Left cardiac atrium (tissue), 4 donors: ENCODE measurements around the gene SMOC2. TPM values are rescaled to one million over a fixed set of nuclear protein-coding genes. Genes with fewer than 3 reads are reported as not detected.
A peak's percentile ranks its signal among the peaks of the same experiment; 100 is the strongest.

Source experiments
- ATAC-seq, 2 donors: fragments of 200-7000 bp; cut with Tn5 transposase; one replicate each; pipeline ENCODE4 v1.9.1; 2020; ENCODE audit warnings: mild to moderate bottlenecking in 2 of 2, moderate library complexity in 2 of 2
- DNase-seq: peaks from one replicate; pipeline ENCODE4 v3.0.0-alpha.2; 2020
- intact Hi-C, 2 donors: fragments of 100-400 bp; cut with DNase I; formaldehyde crosslinking; loops; one replicate each; pipeline versions ENCODE4 v1.14.1 to v1.15.1; 2022 to 2023
- total RNA-seq, 2 donors: library from RNA; stranded (reverse); fragmentation: NEBNext Ultra II Directional; extraction: Animal tissue kit (Norgen Biotek cat#: 25700); gene quantifications; one replicate each; pipeline ENCODE4 v1.2.1, GENCODE V29; 2021
- donor health status: DM: no; HTN: yes; CAD: no.
- donor health status: DM: no; HTN: yes; CAD: no; lungs with severe emphysema.
- donor health status: DM: yes; HTN: yes; CAD: no.
- donor health status: Dilated cardiomyopathy.

SMOC2 gene
- total RNA-seq, 2 donors from 2014 or later, result 12.0 to 27.7 TPM

DNA sequence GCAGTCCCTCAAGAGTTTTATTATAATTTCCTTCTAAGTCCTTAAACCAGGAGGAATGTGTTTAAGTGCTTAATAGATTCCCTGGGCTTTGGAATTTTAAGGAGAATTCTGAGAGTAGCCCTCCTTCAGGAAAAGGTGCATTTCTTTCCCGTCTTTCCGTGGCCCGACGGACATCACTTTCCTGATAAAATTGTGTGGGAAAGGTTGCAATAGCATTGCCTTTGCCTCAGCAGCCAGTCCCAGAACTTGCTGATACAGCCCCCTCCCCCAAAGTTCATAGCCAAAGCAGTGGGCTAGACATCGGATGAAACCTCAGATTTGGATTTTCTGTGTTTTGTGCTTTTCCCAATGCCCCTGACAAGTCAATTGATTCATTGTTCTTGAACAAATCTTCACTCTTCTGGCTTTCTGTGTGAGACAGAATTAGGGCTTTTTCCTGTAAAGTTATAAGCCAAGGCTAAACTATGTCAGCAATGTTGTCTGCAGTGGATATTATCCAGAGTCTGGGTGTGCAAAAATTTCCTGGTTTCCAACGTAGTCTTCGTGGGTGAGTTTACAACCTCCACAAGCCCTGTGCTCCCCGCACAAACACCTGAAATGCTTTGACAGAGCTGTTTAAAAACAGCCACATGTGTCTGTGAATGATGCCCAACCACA, 1.1 kb upstream of the SMOC2 start:
- intact Hi-C loops, result no loop called here
- ATAC-seq (peak; percentile 39 to 42), DNase-seq (no peak)

DNA sequence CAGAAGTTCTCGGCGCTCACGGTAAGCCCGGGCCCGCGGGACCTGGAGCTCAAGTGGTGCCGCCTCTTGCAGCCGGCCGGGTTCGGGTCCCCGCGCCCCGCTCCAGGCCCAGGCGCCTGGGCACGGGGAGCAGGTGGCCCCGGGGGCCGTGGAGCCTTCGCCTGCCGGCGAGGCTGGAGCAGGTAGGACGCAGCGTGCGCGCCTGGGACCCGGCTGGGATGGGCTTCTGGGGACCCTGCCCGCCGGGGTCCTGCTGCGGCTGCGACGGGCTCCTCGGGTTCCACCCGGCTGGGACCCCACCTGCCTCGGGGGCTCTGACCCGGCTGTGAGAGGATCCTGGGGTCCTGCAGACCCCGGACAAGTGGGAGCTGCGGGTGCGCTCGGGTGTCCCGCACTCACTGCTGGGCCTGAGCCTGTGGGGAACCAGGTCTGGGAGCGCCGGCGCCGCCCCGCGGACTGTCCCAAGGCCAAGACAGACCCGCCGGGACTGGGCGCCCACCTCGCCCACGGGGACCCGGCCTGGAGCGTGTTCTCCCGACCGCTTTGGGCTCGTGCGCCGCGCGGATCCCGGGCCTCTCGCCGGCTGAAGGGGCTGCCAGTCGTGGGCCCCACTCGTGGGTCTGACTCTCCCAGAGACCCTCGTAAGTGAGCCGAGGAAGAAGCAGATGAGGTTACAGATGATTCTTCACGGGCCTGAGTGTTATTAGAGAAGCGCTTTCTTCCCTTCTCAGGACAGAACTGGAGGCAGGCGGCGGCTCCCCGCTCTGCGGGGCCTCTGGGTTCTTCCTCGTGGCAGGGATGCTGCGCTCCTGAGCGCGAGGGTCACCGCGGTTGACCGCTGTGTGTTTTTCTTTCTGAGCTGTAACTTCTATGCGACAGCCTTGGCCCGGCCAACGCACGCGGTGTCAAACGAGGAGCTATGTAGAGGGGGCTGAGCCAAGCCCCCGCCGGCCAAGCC, 729 bp downstream of the SMOC2 start:
- intact Hi-C loops, result no loop called here
- DNase-seq (no peak), ATAC-seq (peak; percentile 36 to 57)

DNA sequence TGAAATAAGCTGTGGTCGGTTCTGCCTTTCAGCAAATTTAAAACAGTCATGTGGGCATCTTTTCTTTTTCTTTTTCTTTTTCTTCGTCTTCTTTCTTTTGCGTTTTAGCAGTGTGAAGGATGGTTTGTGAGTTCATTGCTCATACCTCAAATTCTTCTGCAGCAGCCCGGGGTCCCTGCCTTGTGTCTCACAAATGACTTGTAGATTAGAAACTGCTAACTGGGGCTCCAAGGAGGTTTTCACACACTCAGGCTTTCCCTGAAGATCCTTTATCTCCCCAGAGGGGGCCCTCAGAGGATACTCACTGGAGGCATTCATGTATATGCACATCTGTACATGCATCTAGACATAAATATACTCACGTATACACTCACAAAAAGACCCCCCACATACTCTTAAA, 1.7 kb downstream of the SMOC2 start:
- intact Hi-C loops, result no loop called here
- DNase-seq (no peak), ATAC-seq (no peak)

DNA sequence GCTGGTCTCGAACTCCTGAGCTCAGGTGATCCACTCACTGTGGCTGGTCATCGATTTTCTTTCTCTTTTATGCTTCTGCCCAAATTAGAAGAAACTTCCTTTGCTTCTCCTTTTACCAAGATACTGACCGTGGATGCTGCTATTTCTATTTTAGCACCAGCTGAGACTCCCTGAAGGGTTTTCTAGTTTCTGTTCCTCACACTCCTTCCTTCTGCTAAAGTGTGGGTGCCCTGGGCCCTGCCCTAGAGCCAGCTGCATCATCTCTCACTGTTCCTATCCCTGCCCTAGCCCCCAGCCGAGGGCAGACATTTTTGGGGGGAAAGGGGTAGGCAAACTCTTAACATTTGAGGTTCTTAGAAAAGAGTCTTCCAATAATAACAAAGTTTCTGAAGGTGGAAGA, 6.3 kb downstream of the SMOC2 start:
- no peak for DNase-seq
- intact Hi-C loops, result no loop called here
- no peak for ATAC-seq

DNA sequence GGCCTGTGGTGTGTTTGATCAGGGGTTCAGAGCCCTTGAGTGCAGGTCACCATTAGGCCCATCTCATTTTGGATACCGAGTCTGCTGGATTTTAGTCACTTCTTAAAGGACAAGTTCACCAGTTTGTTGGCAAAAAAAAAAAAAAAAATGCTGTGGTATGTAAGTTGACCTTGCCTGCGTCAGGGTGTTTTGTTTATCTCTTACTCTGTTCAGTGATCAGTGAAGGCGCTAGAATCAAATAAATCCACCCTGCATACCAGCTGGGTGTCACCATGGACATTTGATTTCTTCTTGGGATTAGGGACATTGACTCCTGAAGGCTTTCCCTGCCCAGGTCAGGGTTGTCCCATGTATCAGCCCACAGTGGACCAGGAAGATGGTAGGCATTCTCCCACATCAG, 6.7 kb downstream of the SMOC2 start:
- intact Hi-C loops, result no loop called here
- no peak for ATAC-seq

DNA sequence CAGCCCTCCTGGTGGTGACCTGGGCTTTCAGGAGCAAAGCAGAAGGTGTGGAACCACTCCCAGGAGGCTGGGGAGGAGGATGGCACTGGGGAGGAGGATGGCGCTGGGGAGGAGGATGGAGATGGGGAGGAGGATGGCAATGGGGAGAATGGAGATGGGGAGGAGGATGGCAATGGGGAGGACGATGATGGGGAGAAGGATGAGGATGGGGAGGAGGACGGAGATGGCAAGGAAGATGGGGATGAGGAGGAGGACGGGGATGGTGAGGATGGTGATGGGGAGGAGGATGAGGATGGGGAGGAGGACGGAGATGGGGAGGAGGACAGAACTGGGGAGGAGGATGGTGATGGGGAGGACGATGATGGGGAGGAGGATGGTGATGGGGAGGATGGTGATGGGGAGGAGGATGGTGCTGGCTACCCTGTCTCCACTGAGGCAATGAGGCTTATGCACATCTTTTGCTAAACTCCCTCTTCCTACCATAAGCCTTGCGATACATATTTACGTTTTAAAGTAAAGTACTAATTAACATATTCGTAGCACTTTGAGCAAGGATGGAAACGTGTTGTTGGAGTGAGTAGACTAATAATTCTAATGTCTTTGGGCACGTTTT, 7.4 kb downstream of the SMOC2 start:
- DNase-seq, result no peak
- intact Hi-C loops, result no loop called here

More for the DNA sequence above, 6.7 kb downstream of the SMOC2 start:
- DNase-seq, result no peak

DNA sequence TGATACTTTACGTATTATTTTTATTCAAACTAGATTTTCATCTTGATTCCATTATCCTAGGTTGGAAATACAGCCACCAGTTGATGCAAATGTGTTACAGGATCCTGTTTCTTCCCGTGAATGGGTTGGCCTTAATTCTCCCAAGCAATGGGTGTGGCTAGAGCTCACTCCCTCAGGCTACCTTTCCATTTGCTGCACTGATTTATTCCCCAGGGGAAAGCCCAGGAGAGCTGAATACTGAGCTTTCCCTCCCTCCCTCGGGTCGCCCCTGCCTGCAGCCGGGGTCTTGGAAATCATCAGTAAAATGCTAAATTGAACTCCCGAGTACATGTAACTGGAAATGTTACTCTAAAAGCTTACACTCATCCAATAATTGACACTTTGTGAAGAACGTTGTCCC, 9.9 kb downstream of the SMOC2 start:
- DNase-seq (no peak), ATAC-seq (no peak)
- intact Hi-C loops, result loop anchor here in 1 of 2 donors (10.0 kb wide), 1 partner anchor 434 kb away; no protein-coding TSS in a partner anchor

More for the DNA sequence above, 7.4 kb downstream of the SMOC2 start:
- no peak for ATAC-seq

DNA sequence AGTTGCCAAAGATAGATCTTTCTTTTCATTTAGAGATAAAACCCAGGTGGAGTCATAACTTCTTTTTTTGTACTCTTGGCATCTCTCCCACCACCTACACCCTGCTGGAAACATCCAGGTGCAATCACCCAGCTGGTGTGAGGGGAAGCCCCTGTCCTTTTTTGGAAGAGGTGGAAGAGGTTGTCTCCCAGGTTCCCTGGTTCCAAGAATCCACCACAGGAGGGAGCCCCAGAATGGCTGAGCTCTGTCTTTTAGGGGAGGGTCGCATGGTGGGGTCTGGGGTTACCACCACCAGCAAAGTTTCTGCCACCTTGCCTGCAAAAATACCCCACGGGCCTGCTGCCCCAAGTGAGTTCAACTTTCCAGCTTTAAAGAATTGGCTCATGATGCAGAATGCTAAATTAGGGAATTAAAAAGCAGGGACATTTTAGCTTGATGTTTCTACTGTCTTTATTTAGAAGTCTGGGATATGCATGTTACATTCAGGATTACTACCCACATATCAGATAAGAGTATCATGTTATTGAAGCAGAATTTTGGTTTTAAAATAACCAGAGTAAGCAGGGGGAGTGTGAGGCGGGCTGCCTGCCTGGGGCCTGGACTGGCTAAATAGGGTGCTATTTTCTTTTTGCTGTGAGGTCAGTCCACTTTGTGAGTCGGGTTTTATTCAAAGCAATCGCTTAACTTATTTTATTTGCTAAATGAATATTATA, 11.0 kb downstream of the SMOC2 start:
- intact Hi-C loops, result loop anchor here in 1 of 2 donors (10.0 kb wide), 1 partner anchor 433 kb away; no protein-coding TSS in a partner anchor
- no peak for DNase-seq

DNA sequence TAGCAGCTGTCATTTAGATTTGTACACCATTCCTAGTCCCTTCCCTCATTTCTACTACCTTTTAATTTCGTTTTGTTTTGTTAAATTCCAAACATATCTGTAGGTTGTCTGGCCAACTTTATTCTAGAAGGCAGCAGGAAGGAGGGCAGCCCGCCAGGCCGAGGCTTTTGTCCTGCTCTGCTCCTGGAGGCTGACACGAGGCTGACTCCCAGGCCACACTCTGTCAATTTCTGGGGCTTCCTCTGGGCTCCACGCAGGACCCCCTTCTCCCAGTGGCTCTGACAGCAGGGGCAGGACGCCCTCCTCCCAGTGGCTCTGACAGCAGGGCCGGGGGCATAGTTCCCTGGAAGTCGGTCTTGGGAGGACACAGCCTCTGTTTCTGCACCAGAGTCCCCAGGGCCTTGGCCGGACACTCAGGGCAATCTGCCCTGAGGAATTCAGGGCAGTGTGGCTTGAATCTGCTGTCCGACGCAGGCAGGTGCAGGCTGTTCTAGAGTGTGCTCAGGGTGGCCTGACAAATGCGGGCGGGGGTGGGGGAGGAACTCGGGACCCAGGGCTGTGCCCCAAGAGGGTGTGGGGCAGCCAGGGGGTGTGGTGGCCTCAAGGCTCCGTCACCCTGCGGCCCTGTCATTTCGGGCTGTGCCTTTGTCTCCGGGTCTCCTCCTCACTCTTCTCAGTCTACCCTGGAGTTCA, 11.8 kb downstream of the SMOC2 start:
- intact Hi-C loops, result loop anchor here in 1 of 2 donors (10.0 kb wide), 1 partner anchor 432 kb away; no protein-coding TSS in a partner anchor
- DNase-seq, result peak; percentile 47
- ATAC-seq, result peak; percentile 45 to 56

More for the DNA sequence above, 11.0 kb downstream of the SMOC2 start:
- peak; percentile 40 to 42 for ATAC-seq

DNA sequence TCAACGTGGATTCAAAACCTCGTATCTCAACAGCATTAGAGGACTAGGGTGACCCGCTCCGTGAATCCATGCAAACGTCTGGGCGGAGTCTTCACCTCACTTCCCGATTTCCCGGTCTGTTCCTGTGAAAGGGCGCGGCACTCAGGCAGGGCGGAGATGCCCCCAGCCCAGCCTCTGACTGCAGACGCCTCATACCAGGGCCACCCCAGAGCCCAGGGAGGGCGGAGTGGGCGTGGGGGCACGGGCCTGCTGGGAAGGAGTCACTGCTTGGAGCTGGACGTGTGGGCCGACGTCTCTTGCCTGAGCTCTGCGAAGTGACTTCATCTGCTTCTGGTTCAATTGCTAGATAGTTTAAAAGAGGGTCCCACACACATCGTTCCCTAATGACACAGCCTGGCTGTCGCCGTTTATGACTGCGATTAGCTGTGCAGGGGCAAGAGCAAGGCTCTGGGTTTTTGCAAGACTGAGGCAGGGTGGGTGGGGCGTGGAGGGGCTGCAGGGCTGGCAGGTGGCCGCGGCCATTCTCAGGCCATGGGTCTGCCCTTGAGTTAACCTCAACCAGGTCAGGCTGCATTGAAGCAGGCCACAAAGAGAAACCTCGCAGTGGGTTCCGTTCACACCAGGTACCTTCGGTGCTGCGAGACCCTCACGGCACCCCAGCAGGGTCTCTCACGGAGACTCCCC, 15.0 kb downstream of the SMOC2 start:
- DNase-seq, result no peak
- ATAC-seq, result no peak
- intact Hi-C loops, result loop anchor here in 1 of 2 donors (10.0 kb wide), 1 partner anchor 429 kb away; no protein-coding TSS in a partner anchor

DNA sequence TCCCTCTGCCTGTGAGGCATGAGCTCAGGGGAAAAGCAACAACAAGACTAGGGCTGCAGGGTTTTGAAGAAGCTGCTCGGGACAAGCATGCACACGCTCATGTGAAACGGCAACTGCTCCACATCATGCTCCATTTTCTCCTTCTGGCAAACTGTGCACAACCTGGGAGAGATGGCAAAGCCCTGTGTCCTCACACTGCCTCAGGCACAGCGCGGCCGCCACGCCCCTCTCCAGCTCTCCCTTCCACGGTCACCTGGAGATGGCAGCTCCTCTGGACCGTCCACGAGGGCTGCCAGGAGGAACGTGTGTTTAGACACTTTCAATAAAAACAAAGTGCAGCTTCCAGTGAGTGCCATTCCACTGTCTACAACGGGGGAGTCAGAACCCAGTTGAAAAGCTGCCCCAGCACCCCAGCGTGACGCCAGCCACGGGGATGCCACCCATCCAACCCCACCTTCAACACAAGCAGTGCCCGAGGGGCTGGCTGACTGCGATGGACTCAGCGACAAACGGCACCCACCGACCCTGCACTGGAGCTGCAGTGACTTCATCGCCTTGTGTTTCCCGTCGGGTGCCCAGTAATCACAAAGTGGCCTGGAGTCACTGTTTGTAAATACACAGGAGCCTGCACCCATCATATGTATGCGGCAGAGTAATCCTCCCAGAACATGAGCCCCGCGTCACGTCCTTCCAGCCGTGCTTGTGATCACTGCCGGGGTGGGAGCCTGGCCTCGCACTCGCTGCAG, 16.1 kb downstream of the SMOC2 start:
- intact Hi-C loops, result loop anchor here in 1 of 2 donors (10.0 kb wide), 1 partner anchor 428 kb away; no protein-coding TSS in a partner anchor

DNA sequence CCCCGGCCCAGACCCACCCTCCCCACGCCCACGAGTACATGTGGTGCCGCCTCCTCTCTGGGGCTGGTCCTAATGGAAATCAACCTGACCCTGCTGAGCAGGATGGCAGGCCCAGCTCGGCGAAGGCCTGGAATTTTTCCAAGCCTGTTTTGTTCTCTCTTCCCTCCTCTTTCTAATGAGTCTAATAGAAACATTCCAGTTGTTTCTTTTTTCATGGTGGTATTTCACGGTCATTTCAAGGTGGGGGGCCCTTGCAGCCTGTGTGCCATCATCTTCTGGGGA, 16.6 kb downstream of the SMOC2 start:
- intact Hi-C loops, result loop anchor here in 1 of 2 donors (10.0 kb wide), 1 partner anchor 427 kb away; no protein-coding TSS in a partner anchor
- DNase-seq (no peak), ATAC-seq (no peak)

More for the DNA sequence above, 16.1 kb downstream of the SMOC2 start:
- DNase-seq (no peak), ATAC-seq (no peak)

DNA sequence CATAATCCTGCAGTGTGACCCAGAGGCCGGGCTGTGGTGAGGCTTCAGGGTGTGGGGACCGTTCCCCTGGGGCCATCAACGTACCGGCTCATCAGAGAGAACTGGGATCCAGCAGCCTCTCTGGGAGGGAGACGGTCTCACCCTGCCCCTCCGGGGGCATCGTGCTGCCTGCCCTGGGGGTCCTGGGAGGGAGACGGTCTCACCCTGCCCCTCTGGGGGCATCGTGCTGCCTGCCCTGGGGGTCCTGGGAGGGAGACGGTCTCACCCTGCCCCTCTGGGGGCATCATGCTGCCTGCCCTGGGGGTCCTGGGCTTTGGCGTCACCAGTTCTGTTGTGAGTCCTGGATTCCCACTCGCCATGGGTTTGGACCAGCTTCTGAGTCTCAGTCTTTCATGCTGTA, 17.1 kb downstream of the SMOC2 start:
- intact Hi-C loops, result loop anchor here in 1 of 2 donors (10.0 kb wide), 1 partner anchor 427 kb away; no protein-coding TSS in a partner anchor
- DNase-seq (no peak), ATAC-seq (no peak)

DNA sequence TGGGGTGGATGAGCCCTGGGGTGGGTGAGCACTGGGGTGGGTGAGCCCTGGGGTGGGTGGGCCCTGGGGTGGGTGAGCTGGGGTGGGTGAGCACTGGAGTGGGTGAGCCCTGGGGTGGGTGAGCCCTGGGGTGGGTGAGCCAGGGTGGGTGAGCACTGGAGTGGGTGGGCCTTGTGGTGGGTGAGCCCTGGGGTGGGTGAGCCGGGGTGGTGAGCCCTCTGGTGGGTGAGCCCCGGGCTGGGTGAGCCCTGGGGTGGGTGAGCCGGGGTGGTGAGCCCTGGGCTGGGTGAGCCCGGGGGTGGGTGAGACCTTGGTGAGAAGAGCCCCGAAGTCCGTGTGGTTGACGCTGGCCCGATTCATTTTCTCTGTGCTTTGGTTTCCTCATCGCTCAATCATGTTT, 18.6 kb downstream of the SMOC2 start:
- ATAC-seq, result no peak
- DNase-seq, result no peak
- intact Hi-C loops, result loop anchor here in 1 of 2 donors (10.0 kb wide), 1 partner anchor 425 kb away; no protein-coding TSS in a partner anchor

DNA sequence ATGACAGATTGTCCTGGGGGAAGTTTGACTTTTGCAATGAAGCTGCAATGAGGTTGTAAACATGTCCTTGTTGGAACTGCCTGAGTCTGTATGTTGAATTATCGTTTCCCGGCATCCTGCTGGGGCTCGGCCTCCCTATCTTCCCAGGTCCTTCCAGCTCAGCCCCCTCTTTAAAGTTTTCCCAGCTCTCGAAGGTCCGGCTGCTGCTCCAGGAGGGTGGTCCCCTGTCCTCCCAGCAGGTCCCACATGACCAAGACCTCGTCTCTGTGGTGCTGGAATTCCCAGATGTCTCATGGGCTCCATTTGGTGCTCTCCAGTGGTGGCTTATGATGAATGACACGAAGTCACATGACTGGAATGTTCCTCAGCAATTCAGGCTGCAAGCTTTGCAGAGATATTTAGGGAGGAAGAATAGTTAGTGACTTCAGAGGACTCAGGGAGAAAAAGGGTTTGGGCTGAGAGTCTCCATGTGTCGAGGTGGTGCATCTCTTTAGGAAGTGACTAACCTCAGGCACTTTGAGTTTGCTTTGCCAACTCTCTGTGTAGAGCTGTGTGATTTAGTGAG, 21.4 kb downstream of the SMOC2 start:
- intact Hi-C loops, result no loop called here
- ATAC-seq, result no peak
- DNase-seq, result no peak

DNA sequence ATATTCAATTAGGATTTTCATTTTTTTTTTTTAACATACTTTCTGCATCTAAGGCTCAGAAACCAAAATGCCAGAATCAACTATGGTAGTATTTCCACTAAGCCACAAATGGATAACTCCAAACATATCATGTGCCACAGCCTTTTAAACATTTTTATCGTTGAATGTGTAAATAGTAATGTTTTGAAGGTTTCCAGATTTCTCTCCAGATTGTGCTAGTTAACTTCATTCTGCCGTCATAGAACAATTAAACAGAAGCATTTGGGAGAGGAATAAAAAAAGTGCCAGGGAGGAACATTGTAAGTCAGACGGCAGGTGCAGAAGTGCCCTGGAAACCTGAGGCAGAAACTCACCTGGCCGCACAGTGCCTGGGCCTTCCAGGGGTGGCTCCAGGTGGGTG, 23.6 kb downstream of the SMOC2 start:
- intact Hi-C loops, result no loop called here
- no peak for ATAC-seq
- DNase-seq, result no peak

DNA sequence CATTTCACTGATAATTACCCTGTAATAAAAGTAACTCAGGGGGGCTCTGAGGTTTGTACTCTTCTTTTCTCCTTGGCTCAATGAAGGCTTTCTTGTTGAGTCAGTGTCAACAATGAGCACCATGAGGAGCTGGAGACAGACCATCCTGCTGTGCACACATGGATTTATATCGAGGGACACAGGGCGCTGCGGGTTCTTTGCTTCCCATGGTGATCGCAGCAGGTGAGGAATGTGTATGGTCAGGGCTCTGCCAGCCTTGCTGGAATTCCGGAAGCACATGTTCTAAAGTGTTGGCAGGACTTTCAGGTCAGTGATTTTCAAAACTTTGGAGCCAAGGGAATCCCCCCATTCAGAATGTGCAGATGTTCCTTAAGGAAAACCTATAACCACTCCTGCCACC, 27.1 kb downstream of the SMOC2 start:
- intact Hi-C loops, result no loop called here
- ATAC-seq (no peak), DNase-seq (no peak)
